Vagina (tissue), 2 donors: ENCODE measurements around the gene MATCAP1. TPM values are rescaled to one million over a fixed set of nuclear protein-coding genes. Genes with fewer than 3 reads are reported as not detected.
A peak's percentile ranks its signal among the peaks of the same experiment; 100 is the strongest.

ENCODE experiments used
- DNase-seq, 2 donors: peaks; one replicate each; pipeline ENCODE4 v3.0.0-alpha.2; 2017; ENCODE audit errors: extremely low spot score in 2 of 2
- H3K27ac ChIP-seq: fragments of 200-600 bp; sonication (generic); one replicate; pipeline ENCODE4 v1.5.1; 2019
- H3K27me3 ChIP-seq: fragments of 200-600 bp; sonication (generic); one replicate; pipeline ENCODE4 v1.5.1; 2019
- H3K36me3 ChIP-seq, 2 donors: fragments of 200-600 bp; sonication (generic); one replicate each; pipeline ENCODE4 v1.5.1; 2017 to 2019
- H3K4me1 ChIP-seq: fragments of 200-600 bp; sonication (generic); one replicate; pipeline ENCODE4 v1.5.1; 2019
- H3K4me3 ChIP-seq, 2 donors: fragments of 200-600 bp; sonication (generic); 1 replicate in 1 of 2; 2 replicates in 1 of 2; pipeline ENCODE4 v1.5.1; 2016 to 2019
- H3K9me3 ChIP-seq: fragments of 200-600 bp; sonication (generic); one replicate; pipeline ENCODE4 v1.5.1; 2019
- POLR2A ChIP-seq, 2 donors: fragments of 450-650 bp; IDR thresholded peaks; one replicate each; pipeline ENCODE4 v1.6.1; 2017; ENCODE audit warnings: antibody characterized with exemption in 2 of 2, mild to moderate bottlenecking in 2 of 2, moderate library complexity in 2 of 2
- POLR2AphosphoS5 ChIP-seq, 2 donors: sonication (generic); formaldehyde crosslinking; IDR thresholded peaks; one replicate each; pipeline ENCODE4 v1.9.0; 2017; ENCODE audit warnings: antibody characterized with exemption in 2 of 2, mild to moderate bottlenecking in 2 of 2, low read depth in 1 of 2; ENCODE audit not compliant: insufficient read depth in 1 of 2
- intact Hi-C: fragments of 100-400 bp; cut with DNase I; formaldehyde crosslinking; loops from one replicate; pipeline ENCODE4 v1.15.1; 2023
- total RNA-seq: library from RNA; depleted of rRNA; stranded (reverse); fragments of >200 nt; gene quantifications from one replicate; pipeline ENCODE4 v1.2.3, GENCODE V29; 2016
- TF ChIP-seq, protein P1 (sequence below), 3 experiments: fragments of 450-650 bp in 2 of 3; fragments of 200-600 bp in 1 of 3; sonication (generic) in 1 of 3; IDR thresholded peaks; one replicate each; pipeline ENCODE4 v1.5.1; 2017 to 2019; ENCODE audit warnings: antibody characterized with exemption in 3 of 3, mild to moderate bottlenecking in 2 of 3, moderate library complexity in 2 of 3

The MATCAP1 gene
- total RNA-seq, 1 donor from 2014 or later, result 17.4 TPM

DNA sequence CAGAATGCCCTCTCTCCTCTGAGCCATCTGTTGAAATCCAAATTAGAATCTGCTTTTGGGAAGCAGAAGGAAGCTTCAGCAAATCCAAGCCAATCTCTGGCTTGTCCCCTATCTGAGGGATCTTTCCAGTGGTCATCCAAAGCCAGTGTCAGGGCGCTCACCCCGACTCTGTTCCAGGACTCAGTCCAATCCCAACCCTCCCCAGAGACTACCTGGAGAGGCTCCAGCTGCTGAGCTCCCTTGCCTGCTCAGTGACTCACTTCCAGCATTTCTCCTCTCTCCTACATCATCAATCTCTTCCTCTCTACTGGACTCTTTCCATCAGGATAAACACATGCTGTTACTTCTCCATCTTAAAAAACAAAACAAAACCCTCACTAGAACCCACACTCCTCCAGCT, 2.4 kb downstream of the MATCAP1 start:
- H3K4me1 ChIP-seq, result peaks cover 55% of the 10 kb centered on the region
- H3K36me3 ChIP-seq, result no peaks in the 10 kb centered on the region
- intact Hi-C loops, result no loop called here
- H3K4me3 ChIP-seq, result no peak overlapping the region
- no peaks in the 10 kb centered on the region for H3K9me3 ChIP-seq
- DNase-seq, result no peak
- H3K27me3 ChIP-seq, result no peaks in the 10 kb centered on the region
- TF ChIP-seq POLR2A (IDR thresholded peaks at IDR 0.05) (no peak), POLR2AphosphoS5 (IDR thresholded peaks at IDR 0.05; ENCODE audit: insufficient read depth in 1 of 2, low read depth in 1 of 2) (no peak)
- TF ChIP-seq, protein P1, sequence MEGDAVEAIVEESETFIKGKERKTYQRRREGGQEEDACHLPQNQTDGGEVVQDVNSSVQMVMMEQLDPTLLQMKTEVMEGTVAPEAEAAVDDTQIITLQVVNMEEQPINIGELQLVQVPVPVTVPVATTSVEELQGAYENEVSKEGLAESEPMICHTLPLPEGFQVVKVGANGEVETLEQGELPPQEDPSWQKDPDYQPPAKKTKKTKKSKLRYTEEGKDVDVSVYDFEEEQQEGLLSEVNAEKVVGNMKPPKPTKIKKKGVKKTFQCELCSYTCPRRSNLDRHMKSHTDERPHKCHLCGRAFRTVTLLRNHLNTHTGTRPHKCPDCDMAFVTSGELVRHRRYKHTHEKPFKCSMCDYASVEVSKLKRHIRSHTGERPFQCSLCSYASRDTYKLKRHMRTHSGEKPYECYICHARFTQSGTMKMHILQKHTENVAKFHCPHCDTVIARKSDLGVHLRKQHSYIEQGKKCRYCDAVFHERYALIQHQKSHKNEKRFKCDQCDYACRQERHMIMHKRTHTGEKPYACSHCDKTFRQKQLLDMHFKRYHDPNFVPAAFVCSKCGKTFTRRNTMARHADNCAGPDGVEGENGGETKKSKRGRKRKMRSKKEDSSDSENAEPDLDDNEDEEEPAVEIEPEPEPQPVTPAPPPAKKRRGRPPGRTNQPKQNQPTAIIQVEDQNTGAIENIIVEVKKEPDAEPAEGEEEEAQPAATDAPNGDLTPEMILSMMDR (IDR thresholded peaks at IDR 0.05), result no peak
- H3K27ac ChIP-seq, result peak overlapping the region; percentile 37

DNA sequence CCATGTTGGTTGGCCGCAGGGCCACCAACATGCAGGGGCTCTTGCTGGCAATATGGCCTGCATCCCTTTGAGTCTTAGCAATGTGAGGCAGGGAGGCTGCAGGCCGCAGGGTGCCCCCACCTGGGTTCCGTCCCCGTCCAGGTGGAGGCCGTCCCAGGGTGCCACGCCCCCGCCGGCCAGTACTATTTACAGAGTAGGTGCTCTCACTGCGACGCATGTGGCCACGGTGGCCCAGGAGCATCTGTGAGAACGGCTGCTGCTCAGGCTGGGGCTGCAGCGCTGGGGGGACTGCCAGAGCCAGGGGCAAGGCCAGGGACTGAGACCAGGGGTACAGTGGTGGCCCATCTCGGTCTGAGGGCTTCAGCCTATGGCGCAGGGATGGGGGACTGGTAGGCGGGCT, 3.6 kb downstream of the MATCAP1 start:
- Histone ChIP-seq H3K4me1 (peaks cover 55% of the 10 kb centered on the region), H3K27ac (peak overlapping the region; percentile 37), H3K36me3 (no peaks in the 10 kb centered on the region), H3K9me3 (no peaks in the 10 kb centered on the region), H3K4me3 (no peak overlapping the region), H3K27me3 (no peaks in the 10 kb centered on the region)
- TF ChIP-seq POLR2AphosphoS5 (IDR thresholded peaks at IDR 0.05; ENCODE audit: insufficient read depth in 1 of 2, low read depth in 1 of 2) (no peak), POLR2A (IDR thresholded peaks at IDR 0.05) (no peak)
- TF ChIP-seq, protein P1 (IDR thresholded peaks at IDR 0.05), result no peak
- no peak for DNase-seq
- intact Hi-C loops, result no loop called here

DNA sequence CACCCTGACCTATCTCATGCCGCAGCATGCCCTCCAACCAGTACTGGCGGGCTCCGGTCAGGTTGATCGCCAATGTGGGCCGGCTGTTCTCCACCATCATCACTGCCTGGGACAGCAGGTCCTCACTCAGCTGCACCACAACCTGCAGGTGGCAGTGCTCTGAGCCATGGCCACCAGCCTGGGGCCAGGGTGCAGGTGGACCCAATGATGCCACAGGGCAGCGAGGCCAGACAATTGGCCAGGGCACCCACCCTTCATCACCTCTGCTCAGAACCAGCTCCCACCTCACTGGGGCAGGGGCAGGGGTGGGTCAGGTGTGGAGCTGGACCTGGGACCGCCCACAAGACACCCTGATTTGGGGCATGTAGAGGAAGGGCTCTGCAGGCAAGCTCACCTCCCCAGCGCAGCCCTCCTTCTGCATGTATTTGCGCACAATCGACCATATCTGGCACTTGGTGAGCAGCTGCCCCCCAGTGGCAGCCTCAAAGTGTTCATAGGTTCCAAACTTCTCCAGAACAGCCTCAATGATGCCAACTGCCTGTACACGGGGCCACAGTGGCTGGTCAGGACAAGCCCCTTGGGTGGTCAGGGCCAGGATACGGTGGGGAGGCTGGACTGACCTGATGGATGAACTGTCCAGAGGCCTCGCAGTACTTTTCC, 4.2 kb downstream of the MATCAP1 start:
- Histone ChIP-seq H3K27me3 (no peaks in the 10 kb centered on the region), H3K4me3 (no peak overlapping the region), H3K4me1 (peaks cover 55% of the 10 kb centered on the region), H3K27ac (no peak overlapping the region), H3K9me3 (no peaks in the 10 kb centered on the region), H3K36me3 (no peaks in the 10 kb centered on the region)
- intact Hi-C loops, result no loop called here
- DNase-seq, result no peak
- no peak for TF ChIP-seq POLR2A (IDR thresholded peaks at IDR 0.05)
- no peak for TF ChIP-seq POLR2AphosphoS5 (IDR thresholded peaks at IDR 0.05; ENCODE audit: insufficient read depth in 1 of 2, low read depth in 1 of 2)
- TF ChIP-seq, protein P1 (IDR thresholded peaks at IDR 0.05), result no peak

DNA sequence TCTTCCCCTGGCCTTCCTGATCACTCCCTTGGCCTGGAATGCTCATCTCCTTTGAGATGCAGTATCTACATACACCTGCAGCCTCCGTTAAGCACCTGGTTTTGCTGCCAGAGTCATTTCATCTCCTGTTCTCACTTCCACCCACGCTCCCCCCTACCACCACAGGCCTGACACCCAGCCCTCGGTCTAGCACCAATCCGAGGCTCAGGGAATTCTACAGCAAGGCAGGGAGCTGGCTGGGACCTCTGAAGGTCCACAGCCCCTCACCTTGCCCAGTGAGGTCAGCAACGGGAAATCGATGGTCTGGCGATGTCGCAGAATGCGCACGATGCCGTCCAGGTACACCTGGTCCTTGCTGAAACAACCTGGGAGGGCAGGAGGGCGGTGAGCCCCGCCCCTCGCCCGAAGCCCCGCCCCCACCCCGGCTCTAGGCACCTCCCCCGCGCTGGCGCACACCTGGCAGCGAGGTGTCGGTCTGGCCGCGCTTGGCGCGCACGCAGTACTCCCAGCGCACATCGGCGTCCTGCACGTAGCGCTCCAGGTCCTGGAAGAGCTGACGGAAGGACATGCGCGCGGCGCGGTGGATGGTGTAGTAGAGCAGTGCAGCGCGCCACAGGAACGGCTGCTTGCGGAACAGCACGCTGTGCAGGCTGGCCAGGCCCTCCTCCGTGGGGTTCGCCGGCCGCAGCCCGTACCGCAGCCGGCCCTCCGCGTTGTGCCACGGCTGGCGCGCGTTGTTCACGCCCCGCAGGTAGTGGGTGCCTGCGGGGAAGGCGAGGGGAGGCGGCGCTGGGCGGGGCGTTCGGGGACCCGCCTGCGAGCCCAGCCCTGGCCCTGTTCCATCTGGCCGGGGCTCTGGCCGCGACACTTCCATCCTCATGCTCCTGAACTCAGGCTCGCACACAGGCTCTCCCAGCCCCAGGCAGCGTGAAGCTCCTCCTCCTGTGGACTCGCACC, 5.7 kb downstream of the MATCAP1 start:
- no peak for DNase-seq
- H3K36me3 ChIP-seq, result no peaks in the 10 kb centered on the region
- no peaks in the 10 kb centered on the region for H3K9me3 ChIP-seq
- intact Hi-C loops, result no loop called here
- no peaks in the 10 kb centered on the region for H3K27me3 ChIP-seq
- H3K4me1 ChIP-seq, result peaks cover 61% of the 10 kb centered on the region
- peak overlapping the region; percentile 68 for H3K27ac ChIP-seq
- TF ChIP-seq, protein P1 (IDR thresholded peaks at IDR 0.05), result no peak
- TF ChIP-seq POLR2A (IDR thresholded peaks at IDR 0.05), result no peak
- TF ChIP-seq POLR2AphosphoS5 (IDR thresholded peaks at IDR 0.05; ENCODE audit: insufficient read depth in 1 of 2, low read depth in 1 of 2), result peak in 1 of 2 donors; percentile 48
- H3K4me3 ChIP-seq, result peak overlapping the region; percentile 49 to 58
